GM21529 (cell line): ENCODE results near the gene DCTN4.

ENCODE experiments used
- ATAC-seq: cut with Tn5 transposase; IDR thresholded peaks from one replicate; pipeline ENCODE4 v1.9.1; 2021; ENCODE audit not compliant: unreplicated experiment

The DCTN4 gene

DNA sequence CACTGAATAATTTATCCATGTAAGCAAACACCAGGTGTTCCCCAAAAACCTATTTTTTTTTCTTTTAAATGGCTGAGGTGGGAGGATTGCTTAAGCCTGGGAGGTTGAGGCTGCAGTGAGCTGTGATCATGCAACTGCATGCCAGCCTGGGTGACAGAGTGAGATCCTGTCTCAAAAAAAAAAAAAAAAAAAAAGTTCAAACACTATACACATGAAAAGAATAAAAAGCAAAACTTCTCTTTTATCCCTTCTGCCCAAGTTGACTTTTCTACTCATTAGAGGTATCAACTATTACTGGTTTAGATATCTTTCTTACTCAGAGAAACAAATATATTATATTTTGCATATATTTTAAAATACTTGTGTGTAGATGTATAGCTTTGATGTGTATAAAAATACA, 17.8 kb downstream of the DCTN4 start:
- ATAC-seq: no peak

DNA sequence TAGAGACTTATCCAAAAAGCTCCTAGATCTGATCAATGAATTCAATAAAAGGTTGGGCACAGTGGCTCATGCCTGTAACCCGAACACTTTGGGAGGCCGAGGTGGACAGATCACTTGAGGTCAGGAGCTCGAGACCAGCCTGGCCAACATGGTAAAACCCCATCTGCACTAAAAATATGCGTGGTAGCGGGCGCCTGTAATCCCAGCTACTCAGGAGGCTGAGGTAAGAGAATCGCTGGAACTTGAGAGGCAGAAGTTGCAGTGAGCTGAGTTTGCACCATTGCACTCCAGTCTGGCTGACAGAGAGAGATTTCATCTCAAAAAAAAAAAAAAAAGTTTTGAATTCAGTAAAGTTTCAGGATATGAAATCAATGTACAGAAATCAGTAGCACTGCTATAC, 20.0 kb downstream of the DCTN4 start:
- no peak for ATAC-seq

DNA sequence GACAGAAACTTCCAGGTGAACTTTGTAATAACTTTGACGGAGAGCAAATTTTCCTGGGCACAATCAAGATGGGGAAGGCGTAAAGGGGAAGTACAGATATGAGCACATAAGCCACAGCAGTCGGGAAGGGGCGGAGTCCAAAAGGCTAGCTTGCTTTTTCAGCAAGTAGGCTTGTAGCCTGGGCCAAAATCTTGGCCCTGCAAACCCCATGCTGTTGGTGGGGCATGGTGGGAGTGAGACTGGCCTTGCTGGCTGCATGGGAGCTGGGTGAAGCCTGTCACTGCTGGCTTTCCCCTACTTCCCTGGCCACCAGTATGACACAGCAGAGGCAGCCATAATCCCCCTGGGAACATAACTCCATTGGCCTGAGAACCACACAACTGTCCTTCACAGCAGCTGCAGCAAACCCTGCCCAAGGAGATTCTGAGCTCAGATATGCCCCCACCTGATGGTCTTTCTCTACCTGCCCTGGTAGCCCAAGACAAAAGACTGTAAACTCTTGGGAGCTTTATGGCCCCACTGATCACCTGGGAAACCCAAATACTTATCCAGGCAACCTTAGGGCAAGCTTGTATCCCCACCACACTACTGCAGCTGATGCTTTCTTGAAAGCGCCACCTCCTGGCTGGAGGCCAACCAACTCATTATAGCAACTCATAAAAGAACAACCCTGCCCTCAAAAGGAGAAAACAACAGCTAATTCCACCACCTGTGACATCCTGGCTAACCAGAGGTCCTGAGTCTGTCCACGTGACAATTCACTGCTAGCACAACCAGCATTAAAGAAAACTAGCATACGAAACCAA, 24.0 kb downstream of the DCTN4 start:
- ATAC-seq: peak; percentile 92

DNA sequence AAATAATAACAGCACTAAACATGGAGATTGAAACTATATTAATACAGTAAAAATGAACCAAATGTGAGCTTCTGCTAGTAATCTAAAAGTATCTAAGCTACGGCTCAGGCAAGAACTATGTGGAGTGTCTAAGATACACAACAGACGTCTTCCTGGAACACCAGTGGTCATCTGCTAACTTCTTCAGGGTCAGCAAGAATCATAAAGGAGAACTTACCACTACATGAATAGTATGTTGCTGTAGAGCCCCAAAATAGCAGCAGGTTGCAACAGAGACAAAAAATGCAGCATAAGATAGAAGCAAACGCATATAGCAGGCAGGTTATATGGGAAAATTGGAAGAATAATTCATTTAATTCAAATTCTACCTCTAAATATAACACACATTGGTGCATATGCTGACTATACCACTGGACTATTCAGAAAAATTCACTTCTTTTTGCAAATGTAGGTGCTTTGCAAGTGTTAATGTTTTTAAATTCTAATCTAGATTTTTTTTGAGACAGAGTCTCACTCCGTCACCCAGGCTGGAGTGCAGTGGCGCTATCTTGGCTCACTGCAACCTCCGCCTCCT, 27.1 kb downstream of the DCTN4 start:
- ATAC-seq: no peak

DNA sequence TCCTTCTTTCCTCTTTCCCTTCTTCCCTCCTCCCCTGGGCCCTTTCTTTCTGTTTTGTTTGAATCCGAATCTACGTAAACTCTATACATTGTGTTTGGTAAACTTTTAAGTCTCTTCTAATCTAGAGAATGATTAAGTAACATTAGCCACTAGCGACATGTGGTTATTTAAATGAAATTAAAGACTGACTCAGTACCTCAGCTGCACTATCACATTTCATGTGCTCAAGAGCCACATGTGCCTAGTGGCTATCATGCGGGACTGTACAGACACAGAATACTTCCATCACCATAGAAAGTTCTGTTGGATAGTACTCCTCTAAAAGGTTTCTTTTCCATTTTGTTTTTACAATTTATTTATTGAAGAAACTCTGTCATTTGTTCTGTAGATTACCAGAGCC, 29.0 kb downstream of the DCTN4 start:
- no peak for ATAC-seq

DNA sequence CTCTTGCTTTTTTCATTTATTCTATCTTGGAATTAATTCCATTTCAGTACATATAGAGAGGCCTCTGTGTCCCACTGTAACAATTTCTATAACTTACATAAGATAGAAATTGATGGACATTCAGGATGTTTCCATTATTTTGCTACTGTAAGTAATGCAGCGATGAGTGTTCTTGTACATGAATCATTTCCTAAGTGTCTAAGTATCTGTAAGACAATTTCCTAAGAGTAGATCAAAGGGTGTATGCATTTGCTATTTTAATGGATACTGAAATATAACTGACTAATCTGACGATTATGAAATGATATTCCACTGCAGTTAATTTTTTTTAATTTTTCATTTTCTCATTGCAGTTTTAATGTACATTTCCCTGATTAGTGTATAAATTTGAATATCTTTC, 35.0 kb downstream of the DCTN4 start:
- ATAC-seq: no peak

DNA sequence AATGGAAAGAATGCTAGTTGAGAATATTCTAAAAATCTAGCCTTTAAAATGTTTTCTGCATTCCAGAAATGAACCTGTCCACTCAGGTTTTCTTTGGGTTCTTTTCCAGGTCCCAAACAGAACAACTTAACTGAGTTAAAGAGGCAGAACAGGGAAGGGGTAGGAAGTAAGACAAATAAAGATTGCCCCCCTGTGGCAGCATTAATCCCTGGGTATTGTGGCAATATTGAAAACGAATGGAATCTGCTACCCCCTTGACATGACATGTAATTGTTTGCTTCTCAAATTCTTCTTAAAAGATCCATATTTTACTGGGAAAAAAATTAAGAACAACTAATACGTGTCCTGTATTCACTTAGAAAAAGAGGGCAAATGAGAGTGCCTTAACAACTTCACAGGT, 48.7 kb downstream of the DCTN4 start:
- no peak for ATAC-seq

DNA sequence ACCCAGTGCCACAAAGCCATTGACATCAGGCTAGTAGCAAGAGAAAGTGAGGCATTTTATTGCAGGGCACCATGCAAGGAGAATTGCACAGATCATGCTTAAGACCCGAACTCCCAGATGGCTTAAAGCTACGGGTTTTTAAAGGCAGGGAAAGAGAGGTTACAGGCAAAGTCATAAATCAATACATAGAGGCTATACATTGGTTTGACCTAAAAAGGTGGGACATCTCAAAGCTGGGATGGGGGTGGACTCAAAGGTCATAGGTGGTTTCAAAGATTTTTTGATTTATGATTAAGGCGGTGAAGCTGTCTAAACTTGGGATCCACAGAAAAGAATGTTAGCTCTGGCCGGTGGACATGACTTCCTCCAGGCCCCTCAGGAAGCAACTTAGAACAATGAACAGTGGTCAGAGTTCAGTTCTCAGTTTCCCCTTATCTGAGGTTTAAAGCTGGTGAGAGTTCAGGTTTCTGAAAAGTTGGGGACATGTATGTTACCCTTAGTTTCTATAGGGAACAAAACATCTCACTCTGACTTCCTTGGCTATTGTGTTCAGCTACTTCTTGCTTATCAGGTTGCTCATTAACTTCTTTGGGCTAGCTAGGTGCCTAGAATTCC, 51.9 kb downstream of the DCTN4 start:
- ATAC-seq: no peak

DNA sequence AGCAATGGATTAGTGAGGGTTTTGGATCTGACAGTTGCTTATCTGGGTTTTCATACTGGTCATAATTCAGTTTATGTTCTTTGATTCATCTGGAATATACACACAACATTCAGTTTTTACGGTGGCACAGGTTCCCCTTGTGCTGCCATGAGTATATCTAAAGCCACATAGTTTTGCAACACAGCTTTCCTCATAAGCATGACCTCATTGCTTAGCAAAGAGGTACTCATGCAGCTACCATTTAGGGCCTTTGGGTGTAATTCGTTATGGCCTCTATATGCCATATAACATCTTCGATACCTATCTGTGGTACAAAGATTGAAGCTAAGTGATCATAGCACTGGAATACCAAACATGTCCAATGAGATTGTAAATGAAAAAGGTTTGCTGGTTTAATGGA, 55.1 kb downstream of the DCTN4 start:
- no peak for ATAC-seq

DNA sequence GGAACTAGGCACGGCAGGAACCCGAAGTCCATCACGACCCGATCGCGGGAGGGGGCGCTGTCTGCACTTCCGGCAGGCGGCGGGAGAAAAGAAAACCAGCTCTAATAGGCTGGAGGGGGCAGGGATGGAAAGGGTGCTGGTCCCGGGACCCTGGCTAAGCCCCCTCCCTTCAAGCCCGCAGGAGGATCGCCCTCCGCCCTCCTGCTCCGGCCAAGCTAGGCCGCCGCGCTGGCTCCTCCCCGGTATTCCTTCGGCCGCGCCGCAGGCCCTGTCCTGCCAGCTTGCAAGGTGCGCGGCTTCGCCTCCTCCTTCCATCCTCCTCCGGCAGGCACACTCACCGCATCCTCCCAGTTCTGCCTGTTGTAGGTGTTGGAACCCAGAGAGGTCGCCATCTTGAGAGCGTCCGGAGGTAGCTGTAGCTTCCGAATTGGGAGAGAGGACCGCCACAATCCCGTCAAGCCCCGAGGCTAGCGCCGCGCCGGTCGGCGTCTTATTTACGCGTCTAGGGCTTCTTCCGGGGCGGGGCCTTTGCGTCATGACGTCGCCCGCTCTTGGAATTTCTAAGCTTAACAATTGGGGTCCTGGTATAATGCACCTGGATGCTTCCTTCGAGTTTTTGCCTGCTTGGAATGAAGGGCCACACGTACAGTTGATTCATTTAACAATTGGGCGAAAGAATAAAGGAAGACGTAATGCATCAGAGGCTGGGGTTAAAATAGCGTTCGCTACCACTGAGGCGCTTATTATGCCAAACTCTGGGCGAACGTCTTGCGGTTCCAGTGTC, 58.0 kb downstream of the DCTN4 start, which contains the start of gene RBM22:
Gene RBM22 (minus strand): TSS at position 469 of the 784 bp plus-strand sequence. CDS start 77 bp downstream, at position 392.
- ATAC-seq: peak; percentile 99

DNA sequence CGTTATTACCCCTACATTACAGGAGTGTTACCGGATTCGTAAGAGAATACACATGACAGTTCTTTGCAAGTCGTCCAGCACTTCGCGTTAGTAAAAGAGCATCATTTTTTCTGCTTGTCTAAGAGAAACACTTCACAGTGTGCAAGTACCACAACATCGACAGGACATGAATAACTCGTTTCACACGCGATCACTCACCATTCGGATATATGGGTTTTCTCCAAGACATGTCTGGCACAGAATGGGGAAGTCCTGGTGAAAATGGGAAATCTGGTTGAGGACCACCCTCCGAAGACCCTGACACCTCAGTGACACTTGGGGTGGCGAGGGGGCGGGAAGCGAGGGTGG, 58.6 kb downstream of the DCTN4 start:
- no peak for ATAC-seq

DNA sequence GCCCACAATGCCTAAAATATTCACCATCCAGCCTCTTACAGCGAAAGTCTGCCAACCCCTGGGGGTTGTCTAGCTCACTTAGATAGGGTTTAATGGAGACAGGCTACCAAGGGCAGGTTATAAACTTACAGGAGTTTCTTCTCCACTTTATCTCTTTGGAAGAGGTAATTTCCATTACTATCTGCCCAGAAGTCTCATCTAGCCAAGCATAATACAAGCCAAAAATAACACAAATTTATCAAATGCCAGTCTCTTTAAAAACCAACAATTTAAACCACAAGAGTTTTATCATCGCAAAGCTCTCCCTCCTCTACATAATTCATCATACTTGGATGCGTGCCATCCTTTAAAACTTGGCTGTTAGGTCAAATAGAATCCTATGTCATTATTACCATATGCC, 64.2 kb downstream of the DCTN4 start:
- no peak for ATAC-seq

DNA sequence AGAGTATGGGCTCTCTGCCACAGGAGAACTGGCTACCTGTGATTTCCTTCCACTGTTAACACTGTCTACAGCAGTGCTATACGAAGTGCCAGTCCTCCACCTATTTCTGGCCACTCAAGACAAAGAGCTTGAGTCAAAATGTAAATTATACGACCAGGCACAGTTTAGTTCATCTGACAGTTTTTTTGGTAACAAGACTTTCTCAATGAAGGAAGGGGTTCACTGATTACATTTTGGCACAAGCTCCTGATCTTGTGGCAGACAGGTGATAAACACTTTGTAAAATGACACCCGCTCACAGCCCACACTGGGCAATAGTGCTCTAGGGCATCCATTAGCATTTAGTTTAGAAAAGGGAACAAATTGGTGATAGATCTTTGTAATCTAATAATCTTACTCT, 66.5 kb downstream of the DCTN4 start:
- no peak for ATAC-seq

DNA sequence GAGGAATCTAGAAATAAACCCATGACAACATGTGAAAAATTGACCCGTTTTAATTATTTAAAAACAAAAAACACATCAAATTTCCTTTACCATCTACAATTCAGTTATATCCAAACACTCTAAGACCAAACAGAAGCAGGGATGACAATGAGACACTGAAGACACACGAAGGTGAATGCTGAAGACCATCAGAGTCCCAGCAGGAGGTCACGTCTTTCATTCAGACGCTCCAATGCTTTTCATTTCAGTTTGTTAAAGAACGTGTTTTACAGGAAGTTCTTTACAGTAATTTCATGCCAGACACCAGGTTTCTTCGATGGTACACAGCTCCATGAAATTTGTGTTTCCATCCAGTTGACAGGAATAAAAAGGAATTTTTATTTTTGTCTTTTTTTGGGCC, 68.1 kb downstream of the DCTN4 start:
- no peak for ATAC-seq

DNA sequence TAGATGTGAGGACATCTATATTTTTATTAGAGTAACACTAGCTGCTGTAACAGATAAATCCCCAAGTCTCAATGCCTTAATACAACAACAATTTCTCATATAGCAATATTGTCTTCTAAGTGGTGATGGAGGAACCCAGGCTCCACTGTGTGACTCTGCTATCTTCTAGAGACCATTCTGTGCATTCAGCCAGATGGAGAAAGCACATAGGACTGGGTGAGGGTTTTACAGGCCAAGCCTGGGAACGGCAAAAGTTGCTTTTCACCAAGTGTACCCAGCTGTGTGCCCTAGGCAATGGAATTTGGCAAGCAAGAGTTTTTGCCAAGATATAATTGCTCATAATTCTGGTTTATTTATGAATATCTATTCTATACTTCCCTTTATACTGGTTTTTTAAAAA, 69.7 kb downstream of the DCTN4 start:
- no peak for ATAC-seq

DNA sequence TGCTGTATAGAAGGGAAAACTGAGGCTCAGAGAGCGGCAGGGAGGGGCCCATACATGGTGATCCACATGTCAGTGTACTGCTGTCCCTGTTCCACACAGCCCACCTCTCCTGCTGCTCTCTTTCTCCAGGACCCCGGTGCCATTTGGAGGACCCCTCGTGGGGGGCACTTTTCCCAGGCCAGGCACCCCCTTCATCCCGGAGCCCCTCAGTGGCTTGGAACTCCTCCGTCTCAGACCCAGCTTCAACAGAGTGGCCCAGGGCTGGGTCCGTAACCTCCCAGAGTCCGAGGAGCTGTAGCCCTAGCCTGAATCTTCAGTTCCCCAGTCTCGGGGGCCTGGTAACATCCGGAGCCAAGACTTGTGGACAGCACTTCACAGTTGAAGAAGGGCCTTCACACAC, 82.2 kb downstream of the DCTN4 start:
- ATAC-seq: no peak

DNA sequence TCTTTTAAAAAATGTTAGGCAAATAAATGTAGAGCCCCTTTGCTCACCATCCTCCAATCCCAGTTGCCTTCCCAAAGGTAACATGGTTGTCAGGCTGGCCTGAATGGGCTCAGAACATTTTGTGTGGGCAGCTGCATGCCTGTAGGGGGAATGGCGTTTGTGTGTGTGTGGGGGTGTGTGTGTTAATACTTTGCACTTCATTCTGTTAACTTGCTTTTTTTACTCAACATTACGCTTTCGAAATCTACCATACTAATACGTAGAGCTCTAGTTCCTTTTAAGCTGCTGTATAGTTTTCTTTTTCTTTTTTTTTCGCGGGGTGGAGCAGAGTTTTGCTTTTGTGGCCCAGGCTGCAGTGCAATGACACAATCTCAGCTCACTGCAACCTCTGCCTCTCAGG, 83.7 kb downstream of the DCTN4 start:
- ATAC-seq: no peak

DNA sequence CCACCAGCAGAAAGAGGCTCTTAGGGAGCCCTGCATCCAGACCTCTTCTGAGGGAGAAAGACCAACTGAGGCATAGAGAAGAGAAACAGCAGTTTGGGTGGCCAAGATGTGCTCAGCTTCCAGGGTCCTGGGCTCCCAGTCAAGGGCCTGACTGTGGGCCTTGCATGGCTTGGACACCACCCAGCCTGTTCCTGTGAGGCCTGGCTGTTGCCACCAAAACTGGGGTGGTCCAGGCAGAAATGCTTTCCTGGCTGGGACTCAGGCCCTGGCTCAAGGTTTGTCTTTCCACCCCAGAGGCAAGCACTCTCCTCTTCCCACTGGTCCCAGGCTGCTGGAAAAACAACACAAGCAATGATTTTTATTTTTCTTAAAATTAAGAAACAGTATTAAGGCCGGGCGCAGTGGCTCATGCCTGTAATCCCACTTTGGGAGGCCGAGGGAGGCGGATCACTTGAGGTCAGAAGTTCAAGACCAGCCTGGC, 84.4 kb downstream of the DCTN4 start:
- ATAC-seq: no peak

DNA sequence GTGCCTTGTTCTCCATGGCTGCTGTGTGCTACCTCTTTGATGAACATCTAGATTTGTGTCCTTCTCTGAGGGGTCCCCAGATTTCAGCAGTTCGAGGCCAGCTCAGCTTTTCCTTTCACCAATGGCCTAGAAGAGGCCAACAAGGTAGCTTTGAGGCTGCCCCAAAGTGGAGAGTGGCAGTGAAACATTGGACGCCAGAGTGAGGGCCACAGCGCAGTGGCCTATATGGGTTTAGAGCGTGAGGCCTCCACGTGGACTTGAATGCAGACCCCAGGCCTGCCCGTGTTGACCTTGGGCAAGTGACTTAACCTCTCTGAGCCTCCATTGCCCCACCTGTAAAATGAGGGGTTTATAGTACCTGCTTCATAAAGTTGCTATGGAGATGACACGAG, 85.9 kb downstream of the DCTN4 start:
- ATAC-seq: no peak

DNA sequence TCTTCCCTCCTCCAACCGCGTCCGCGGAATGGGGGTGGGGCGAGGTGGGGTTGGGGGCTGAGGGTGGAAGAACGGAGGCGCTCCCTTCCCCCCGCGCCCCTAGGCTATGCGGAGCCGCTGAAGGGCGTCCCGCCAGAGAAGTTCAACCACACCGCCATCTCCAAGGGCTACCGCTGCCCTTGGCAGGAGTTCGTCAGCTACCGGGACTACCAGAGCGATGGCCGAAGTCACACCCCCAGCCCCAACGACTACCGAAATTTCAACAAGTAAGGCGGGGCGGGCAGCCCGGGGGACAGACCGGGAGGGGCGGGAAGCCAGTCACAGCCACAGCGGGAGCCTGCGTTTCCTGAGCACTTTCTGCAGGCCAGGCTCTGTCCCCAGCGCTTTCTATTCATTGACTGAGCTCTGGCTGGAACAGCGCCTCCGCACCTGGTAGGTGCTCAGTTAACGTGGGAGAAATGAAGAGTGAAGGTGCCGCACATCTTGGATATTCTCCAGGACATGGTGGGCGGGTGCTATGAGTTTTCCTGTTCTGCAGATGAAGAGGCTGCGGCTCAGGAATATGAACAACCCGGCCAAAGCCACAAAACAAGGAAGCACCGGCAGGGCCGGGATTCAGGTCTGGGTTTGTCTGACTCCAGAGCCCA, 86.5 kb downstream of the DCTN4 start:
- no peak for ATAC-seq
